Activated CD4-positive, CD25-positive, alpha-beta regulatory T cell treated with anti-CD3 and anti-CD28 coated beads, Interleukin-2, amount 50 U/mL, for 16 hours (primary cell): ENCODE data around the gene TTBK2.
"Not testable (repeated sequence)": the region's sequence is repeated elsewhere in the genome, so short reads cannot be mapped to it uniquely, and the experiment has no call there.

Source experiments
- DNase-seq: peaks from one replicate; pipeline ENCODE4 v3.0.0-alpha.2; 2020; ENCODE audit warnings: low read depth, low spot score

The TTBK2 gene

DNA sequence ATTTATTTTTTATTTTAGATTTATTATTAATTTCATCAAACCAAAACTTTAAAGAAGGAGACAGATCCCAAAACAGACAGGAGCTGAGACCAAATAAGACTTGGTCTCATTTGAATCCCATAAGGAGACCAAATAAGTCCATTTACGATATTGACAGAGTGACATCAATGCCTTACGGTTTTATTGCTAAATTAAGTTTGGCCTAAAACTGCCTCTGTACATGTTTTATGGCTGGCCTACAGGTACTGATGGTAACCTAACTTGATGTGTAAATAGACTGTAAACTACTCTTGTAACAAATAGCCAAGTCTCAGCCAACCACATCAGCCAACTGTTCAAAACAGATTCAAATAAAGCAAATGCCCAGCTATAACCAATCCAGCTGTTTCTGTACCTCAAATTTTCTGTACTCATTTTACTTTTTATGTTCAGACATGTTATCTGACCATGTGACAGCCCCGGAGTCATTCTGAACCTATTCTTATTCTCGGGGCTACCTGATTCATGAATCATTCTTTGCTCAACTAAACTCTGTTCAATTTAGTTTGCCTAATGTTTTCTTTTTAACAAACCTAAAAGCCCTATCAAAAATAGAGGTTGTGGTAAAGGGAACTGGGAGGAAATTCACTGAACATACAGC is 94.2 kb downstream of the TTBK2 start:
- no peak for DNase-seq

DNA sequence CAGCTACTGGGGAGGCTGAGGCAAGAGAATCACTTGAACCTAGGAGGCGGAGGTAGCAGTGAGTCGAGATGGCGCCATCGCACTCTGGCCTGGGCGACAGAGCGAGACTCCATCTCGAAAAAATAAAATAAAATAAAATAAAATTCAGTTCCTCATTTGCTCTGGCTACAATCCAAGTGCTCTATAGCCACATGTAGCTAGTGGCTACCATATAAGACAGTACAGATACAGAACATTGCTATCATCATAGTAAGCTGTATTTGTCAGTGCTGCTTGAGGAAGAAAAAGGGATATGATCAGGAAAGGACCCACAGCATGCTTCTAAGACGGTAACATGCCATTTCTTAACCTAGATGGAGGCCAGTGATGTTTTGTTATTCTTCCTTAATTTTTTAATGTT is 95.0 kb downstream of the TTBK2 start:
- DNase-seq = no peak

DNA sequence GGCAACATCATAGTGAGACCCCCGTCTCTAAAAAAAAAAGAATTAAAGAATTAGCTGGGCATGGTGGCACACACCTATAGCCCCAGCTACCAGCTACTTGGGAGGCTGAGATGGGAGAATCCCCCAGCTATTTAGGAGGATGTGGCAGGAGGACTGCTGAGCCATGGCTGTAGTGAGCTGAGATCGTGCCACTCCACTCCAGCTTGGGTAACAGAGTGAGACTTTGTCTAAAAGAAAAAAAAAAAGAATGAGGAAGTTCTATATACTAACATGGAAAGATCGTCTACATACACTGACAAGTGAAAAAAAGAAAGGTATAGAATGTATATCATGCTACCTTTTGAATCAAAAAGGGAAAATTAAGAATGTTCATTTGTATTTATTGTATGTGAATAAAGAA is 99.8 kb downstream of the TTBK2 start:
- no peak for DNase-seq

DNA sequence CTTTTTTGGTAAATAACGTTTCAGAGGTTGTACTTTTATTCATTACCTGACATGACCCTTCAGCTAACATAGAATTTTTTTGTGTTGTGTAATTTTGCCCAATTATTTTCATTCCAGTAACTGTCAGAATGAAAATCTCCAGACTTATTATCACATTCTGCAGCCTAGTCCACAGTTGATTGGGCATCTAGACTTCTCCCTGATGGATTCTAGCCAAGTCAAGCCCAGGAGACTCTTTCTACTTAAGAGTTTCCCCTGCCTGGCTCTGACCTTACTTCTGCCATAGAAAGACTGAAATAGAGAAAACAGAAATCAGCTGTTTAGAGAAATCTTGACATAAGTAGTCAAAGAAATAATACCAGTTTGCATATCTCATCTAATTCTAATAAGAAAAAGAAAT is 100.8 kb downstream of the TTBK2 start:
- no peak for DNase-seq

DNA sequence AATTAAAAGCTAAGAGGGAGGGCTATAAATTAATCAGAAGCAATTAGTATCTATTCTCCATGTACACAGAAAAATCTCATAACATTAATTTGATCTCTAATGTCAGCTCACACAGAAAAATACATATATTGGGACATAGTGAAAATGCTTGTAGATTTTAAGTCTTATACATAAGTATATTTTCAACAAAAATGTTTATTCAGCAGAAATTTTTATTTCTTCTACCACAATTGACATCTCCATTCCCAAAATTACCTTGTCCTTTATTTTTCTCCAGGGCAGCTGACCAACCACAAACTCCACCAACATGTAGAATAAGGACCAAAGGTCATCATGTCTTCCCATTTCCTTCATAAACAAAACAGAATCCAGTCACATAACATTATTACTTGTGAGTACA is 109.1 kb downstream of the TTBK2 start:
- no peak for DNase-seq

DNA sequence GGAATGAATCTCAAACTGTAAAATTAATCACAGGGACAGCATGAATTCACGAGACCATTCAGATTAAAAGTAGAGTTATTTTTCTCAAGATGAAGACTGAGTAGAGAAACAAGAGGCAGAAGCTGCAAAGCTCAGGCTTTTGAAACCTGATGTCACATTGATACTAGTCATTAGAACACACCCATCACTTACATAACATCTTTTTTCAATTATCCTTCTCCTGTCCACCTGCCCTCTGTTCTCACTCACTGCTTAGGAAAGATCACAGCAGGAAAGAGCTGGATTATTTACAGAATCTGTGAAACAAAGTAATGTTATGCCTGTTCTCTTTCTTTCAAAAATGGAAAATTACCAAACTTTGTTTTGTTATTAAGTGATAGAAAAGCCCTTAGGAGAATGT is 111.7 kb downstream of the TTBK2 start:
- DNase-seq = no peak

DNA sequence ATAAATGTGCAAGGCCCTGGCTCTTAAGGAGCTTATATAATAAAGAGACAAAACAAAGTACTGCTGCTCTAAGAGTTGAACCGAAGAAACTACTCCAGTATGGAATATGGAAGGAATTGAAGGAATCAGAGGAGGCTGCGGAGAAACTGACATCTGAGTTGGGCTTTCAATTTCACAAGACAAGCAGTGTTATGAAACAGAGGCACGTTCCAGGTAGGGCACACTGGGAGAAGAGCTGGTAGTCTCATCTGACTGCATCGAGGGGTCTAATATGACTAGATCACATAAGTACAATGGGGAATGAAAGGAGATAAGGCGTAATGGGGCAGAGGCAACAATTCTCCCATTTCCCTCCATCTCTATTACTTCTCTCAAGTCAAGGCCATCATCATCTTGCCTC is 115.3 kb downstream of the TTBK2 start:
- no peak for DNase-seq

DNA sequence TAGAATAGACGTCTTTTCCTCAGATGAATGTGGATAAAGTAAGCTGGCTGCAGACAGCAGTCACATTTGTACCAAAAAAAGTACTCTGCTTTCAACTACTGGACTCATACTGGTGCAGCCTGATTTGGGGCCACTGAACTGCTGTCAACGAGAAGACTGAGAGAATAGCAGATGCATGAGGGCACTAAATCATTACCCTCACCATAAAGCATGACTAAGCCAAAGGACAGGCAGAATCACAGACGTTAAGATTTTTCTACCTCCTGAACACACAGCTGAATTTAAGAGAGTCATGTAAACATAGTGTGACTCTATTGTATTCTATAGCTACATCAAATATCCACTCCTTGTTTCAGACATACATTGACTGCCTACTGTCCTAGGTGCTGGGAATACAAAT is 115.8 kb downstream of the TTBK2 start:
- no peak for DNase-seq

DNA sequence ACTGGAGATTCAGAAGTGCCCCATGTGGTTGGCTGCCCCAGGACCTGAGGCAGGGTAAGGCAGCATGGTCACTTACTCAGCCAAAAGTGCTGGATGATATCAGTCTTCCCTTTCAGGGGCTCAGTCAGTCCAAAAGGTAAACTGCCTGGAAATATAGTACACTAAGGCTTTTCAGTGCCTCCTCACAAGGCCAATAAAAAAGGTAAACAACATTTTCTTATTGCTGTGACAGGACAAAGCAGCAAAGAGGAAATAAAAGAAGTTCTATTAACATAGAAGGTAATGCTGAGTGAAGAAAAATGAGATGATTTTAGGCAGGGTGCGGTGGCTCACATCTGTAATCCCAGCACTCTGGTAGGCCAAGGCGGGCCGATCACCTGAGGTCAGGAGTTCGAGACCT is 117.1 kb downstream of the TTBK2 start:
- no peak for DNase-seq

DNA sequence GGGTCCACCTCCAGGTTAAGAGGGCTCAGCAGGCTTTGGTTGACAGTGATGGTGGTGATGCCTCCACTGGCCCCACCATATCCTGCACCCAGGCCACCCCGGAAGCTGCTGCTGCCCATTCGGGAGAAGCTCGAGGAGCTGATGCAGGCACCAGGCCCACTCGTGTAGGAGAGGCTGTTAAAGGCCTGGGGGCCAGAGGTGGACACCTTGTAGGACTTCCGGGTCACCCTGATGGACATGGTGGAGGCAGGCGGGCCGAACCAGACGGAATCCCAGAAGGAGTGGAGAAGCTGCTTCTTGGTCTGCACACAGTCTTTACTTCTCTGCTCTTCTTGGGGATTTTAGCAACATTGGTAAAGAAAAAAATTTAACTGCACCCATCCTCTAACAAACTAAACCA is 118.4 kb downstream of the TTBK2 start:
- DNase-seq = no peak

DNA sequence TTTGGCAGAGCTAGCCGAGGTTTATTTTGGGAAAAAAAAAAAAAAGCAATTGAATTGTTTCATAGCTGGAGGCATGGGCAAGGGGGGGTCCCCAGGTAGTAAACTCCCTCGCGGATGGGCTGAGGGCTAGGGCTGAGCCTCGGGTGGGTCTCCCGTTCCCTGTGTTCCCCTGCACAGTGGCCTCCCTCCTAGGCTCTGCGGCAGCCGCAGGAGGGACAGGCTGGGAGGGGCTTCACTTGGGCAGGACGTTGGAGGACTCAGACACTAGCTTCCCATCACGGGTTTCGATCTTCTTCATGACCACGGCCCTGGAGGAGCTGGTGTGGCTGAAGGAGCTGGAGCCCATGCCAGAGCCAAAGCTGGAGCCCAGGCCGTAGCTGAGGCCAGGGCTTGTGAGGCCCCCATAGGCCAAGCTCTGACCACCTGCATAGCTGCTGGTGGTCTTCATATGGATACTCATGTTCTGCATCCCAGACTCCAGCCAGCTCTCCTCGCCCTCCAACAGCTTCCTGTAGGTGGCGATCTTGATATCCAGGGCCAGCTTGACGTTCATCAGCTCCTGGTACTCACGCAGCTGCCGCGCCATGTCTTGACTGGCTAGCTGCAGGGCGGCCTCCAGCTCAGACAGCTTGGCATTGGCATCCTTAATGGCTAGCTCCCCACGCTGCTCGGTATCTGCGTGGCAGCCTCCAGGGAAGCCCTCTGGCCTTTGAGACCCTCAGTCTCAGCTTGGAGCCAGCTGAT is 119.7 kb downstream of the TTBK2 start:
- no peak for DNase-seq

DNA sequence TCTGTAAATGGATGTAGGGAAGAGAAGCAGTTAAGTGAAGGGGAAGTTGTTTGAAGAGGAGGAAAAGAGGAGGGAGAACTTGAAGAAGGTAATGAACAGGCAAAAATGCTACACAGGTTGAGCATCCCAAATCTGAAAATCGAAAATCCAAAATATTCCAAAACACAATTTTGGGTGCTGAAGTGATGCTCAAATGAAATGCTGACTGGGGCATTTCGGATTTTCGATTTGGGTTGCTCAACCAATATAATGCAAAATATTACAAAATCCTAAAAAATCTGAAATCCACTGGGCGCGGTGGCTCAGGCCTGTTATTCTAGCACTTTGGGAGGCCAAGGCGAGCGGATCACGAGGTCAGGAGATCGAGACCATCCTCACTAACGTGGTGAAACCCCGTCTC is 121.8 kb downstream of the TTBK2 start:
- DNase-seq = no peak

DNA sequence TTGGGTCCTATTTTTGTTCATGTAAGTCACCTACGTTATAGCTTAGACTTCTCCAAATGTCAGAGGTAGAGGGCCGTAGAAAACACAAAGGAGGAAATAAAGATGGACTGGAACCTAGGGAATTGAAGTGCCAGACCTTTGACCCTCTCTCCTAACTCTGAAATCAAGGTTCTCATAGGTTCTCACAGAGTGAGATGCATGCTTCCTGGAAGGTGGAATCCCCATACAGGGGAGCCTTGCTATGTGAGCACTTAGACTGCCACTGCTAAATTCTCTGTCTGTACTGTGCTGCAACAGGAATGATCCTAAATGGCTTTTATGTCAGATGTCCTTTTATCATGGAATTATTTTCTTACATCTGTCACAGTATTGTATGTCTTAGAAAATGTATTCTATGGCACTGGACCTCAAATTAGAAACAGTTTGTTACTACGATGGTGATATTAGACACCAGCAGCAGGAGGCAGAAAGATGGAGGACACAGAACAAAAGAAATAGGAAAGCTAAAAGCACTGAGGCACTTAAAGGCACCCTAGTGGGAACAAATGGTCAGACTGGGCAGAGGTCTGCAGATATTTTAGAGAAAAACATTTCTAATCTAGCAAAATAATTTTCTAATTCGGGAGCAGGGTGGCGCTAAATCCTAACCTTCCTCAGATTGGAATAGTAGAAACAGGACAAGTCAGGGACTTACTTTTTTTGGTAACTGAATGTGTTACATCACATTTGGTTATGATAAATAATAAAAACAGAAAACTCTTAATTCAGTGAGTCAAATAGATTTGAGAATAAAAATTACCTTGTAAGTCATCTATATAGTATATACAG is 123.4 kb downstream of the TTBK2 start:
- no peak for DNase-seq

DNA sequence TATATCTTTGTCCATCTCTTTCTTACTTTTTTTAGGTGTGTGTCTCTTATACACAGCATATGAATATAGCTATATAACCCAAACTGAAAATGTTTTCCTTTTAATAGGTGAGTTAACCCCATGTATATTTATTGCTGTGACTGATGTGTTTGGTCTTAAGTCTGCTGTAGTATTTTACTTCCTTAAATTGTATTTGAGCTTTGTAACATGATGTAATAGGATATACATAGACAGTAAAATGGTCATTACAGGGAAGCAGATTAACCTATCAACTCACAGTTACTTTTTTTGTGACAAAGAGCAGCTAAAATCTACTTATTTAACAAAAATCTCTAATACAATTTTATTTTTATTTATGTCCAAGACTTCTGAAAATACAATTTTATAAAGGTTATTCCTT is 131.9 kb downstream of the TTBK2 start:
- no peak for DNase-seq

DNA sequence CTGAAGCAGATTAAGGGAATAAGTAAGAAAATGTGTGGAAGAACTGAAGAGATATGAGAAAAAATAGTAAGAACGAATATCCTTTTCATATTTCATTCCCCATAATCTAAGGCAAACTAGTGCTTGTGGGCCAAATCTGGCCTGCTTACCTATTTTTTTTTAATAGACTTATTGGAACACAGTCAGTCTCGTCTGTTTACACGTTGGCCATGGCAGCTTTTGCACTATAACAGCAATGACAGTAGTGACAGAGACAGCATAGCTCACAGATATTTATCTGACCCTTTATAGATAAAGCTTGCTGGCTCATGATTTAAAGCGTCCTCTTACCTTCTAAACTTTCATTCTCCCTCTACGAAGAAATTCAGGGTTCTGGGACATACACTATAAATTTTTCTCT is 133.6 kb downstream of the TTBK2 start:
- no peak for DNase-seq

DNA sequence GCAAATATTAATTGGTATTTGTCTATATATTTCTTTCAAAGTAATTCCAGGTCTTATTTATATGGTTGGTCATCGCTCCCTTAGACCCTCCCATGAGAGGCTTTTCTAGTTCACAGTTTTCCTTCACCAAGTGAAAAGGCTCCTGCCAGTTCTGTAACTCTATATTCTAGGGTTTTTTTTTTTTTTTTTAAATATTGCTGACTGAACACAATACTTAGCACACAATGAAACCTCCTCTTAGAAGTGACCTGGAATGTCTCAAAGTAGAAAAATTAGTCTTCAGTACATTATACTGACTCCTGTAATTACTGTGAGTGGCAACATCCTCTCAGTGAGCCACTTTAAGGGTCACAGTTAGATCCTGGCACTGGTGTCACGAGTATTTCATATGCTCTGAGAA is 135.0 kb downstream of the TTBK2 start:
- DNase-seq = no peak

DNA sequence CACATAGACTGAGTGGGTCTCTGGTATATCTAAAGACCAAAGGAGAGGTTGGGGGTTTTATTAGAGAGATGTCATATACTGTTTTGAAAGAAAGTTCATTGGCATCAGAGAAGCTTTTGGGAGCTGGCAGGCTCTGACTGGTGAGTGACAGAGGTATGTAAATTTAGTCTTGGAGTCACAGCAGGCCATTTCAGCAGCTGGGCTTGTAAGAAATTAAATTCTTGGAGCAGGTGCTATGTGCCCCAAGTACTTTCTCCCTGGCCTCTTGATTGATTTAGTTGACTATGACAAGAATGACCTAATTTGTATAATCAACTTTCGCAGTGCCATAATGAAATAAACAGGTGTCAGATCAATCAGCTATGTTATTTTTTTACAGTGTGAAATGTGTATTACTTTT is 135.9 kb downstream of the TTBK2 start:
- DNase-seq = no peak

DNA sequence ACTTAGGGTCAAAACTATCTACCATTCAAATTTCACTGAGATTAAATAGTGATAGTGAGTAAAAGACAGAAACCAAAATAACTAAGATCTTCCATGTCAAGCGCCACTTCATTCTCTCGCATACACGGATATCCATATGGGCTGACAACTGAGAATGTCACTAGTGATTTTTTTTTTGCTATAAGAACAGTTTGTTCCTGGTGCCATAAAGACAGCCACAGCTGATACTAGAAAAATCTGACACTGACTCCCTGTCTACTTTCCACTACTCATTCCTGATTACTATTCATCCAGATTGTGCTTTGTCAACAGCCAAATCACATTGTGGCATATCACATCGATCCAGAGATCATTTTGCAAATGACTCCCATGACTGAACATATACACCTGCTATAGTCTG is 137.9 kb downstream of the TTBK2 start:
- no peak for DNase-seq

DNA sequence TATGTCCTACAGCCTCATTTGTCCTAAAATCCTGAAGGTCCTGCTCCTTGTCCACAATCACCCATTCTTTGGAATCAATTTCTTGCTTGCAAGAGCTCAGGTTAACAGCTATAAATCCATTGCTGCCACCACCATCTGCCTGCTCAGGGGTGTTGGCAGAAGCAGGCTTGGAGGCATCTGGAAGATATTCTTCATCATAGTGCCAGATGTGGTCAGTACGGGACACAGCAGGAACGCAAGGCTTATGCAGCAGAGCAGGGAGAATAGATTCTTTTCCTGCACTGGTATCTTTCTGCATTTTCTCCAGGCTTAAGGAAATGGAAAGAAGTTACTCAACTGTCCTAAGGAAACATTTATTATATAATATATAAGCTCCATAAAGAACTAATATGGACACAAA is 145.2 kb downstream of the TTBK2 start:
- no peak for DNase-seq

DNA sequence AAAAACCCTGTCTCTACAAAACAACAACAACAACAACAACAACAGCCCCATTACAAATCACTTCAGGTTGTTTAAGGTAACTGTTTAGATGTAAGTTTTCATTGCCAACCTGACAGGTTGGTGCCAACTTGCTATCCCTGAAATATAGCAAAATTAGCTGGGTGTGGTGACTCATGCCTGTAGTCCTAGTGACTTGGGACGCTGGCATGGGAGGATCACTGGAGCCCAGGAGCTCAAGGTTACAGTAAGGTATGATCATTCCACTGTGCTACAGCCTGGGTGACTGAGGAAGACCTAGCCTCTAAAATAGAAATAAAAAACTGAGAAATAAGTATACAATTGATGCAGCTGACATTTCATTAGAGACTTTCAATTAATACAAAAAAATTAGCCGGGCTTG is 147.7 kb downstream of the TTBK2 start:
- DNase-seq = no peak

DNA sequence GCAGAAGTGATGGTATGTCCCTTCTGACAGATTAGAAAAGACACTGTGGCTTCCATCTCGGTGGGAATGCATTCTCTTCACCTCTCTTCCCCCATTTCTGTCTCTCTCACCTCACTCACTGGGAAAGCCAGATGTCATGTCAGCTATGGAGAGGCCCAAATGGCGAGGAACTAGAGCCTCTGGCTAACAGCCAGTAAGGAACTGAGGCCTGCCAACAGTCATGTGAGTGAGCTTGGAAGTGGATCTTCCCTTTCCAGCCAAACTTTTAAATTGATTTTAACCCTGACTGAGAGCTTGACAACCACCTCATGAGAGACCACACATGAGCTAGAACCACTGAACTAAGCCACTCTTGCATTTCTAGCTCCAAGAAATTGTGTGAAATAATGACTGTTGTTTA is 148.4 kb downstream of the TTBK2 start:
- DNase-seq = no peak

DNA sequence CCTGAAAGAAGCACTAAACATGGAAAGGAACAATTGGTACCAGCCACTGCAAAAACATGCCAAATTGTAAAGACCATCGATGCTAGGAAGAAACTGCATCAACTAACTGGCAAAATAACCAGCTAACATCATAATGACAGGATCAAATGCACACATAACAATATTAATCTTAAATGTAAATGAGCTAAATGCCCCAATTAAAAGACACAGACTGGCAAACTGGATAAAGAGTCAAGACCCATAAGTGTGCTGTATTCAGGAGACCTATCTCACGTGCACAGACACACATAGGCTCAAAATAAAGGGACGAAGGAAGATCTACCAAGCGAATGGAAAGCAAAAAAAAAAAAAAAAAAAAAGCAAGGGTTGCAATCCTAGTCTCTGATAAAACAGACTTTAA is 154.5 kb downstream of the TTBK2 start:
- DNase-seq = not testable (repeated sequence)
